Caco-2 (cell line): ENCODE measurements around the gene ATG101. TPM values are rescaled to one million over a fixed set of nuclear protein-coding genes. Genes with fewer than 3 reads are reported as not detected.

Experiments used
- BruUV-seq: library from RNA; stranded (reverse); fragments of 400-500 nt; replicated peaks from 2 replicates; lab custom pipeline; 2021; lab: Mats Ljungman, UMichigan
- CTCF ChIA-PET: fragments of 300-600 bp; sonication (Branson Sonifier 250); formaldehyde crosslinking; loops from one replicate; lab custom pipeline; 2022; ENCODE audit warnings: antibody characterized with exemption; lab: Charles Lee
- POLR2A ChIA-PET: fragments of 300-600 bp; sonication (Branson Sonifier 250); formaldehyde crosslinking; loops from one replicate; lab custom pipeline; 2022; ENCODE audit warnings: antibody characterized with exemption; lab: Charles Lee
- DNase-seq, 2 experiments: peaks; one replicate each; pipeline versions ENCODE4 v3.0.0 to v3.0.0-alpha.2; 2020 to 2022
- H3K27me3 ChIP-seq: replicated peaks from 2 replicates; pipeline ENCODE4 v1.6.0; 2011; ENCODE audit warnings: low read length; ENCODE audit not compliant: control insufficient read depth, insufficient read depth
- H3K36me3 ChIP-seq: 2 replicates; pipeline ENCODE4 v1.5.1; 2011; ENCODE audit warnings: low read length; ENCODE audit not compliant: control insufficient read depth, insufficient read depth
- H3K4me1 ChIP-seq: fragments of 250-450 bp; sonication (Bioruptor Pico); 2 replicates; pipeline ENCODE4 v1.5.1; 2020; ENCODE audit warnings: mild to moderate bottlenecking
- H3K4me3 ChIP-seq: 2 replicates; pipeline ENCODE4 v1.5.1; 2011; ENCODE audit warnings: low read depth, mild to moderate bottlenecking, control low read depth, low read length
- H3K9me3 ChIP-seq: fragments of 250-450 bp; sonication (Bioruptor Pico); 2 replicates; pipeline ENCODE4 v1.5.1; 2020; ENCODE audit warnings: mild to moderate bottlenecking, moderate library complexity
- H3K27ac Mint-ChIP-seq: one replicate; pipeline ENCODE4 v1.8.0; 2022; ENCODE audit warnings: mixed read lengths; ENCODE audit not compliant: unreplicated experiment
- H3K27me3 Mint-ChIP-seq: one replicate; pipeline ENCODE4 v1.8.0; 2022; ENCODE audit warnings: mixed read lengths; ENCODE audit not compliant: insufficient read depth, unreplicated experiment
- H3K36me3 Mint-ChIP-seq: one replicate; pipeline ENCODE4 v1.8.0; 2022; ENCODE audit warnings: mild to moderate bottlenecking, mixed read lengths; ENCODE audit not compliant: insufficient read depth, unreplicated experiment
- H3K4me1 Mint-ChIP-seq: one replicate; pipeline ENCODE4 v1.8.0; 2022; ENCODE audit warnings: low read depth, mixed read lengths; ENCODE audit not compliant: unreplicated experiment
- H3K4me3 Mint-ChIP-seq: one replicate; pipeline ENCODE4 v1.8.0; 2022; ENCODE audit warnings: mild to moderate bottlenecking, moderate library complexity, mixed read lengths; ENCODE audit not compliant: unreplicated experiment
- H3K9me3 Mint-ChIP-seq: one replicate; pipeline ENCODE4 v1.8.0; 2022; ENCODE audit warnings: mixed read lengths; ENCODE audit not compliant: unreplicated experiment
- CTCF ChIP-seq, 2 experiments: fragments of 200-600 bp in 1 of 2; IDR thresholded peaks; 1 replicate in 1 of 2; 2 replicates in 1 of 2; pipeline versions ENCODE4 v1.5.1 to v1.8.0; 2011 to 2022; ENCODE audit warnings: antibody characterized with exemption in 1 of 2, control low read depth in 1 of 2, inconsistent platforms in 1 of 2, low read depth in 1 of 2, low read length in 1 of 2, mild to moderate bottlenecking in 1 of 2, moderate library complexity in 1 of 2; ENCODE audit not compliant: insufficient read depth in 1 of 2, severe bottlenecking in 1 of 2, unreplicated experiment in 1 of 2
- intact Hi-C: fragments of 100-400 bp; cut with micrococcal nuclease; formaldehyde crosslinking; loops from one replicate; pipeline ENCODE4 v1.10.0; 2022; ENCODE audit not compliant: unreplicated experiment
- total RNA-seq: library from RNA; stranded (reverse); gene quantifications from 2 replicates; pipeline ENCODE4 v1.2.3, GENCODE V29; 2022

Gene ATG101
- total RNA-seq, 1 experiment from 2014 or later = 78.0 TPM

DNA sequence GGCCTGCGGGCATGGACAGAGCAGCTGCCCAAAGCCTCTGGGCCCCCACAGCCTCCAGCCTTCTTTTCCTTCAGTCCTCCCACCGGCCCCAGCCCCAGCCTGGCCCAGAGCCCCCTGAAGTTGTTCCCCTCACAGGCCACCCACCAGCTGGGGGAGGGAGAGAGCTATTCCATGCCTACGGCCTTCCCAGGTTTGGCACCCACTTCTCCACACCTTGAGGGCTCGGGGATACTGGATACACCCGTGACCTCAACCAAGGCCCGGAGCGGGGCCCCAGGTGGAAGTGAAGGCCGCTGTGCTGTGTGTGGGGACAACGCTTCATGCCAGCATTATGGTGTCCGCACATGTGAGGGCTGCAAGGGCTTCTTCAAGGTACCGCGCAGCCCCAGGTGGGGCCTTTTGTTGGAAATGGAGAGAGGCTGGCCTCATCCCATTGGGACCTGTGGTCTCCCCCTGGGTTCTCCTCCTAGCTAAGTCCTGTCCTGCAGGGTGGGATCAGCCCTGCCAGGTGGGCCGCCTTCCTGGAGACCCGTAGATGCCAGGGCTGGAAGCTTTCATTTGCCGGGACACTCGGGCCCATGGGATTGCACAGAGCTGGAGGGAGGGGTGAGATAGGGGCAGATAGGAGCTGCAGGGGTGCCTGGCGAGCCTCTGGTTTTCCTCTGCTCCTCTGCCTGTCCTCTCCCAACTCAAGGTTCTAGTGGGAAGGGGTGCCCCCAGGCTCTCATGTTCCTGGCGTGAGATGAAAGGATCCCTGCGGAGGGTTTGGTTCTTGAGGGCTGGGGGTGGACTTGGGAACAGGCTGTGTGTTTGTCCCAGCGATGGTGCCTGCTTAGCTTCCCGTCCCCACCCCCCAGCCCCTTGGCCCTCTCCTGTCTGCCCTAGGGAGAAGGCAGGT is 14.7 kb upstream of the ATG101 start:
- no peak overlapping the region for H3K4me3 Mint-ChIP-seq
- Histone ChIP-seq H3K4me3 (no peak overlapping the region), H3K9me3 (no peaks in the 10 kb centered on the region), H3K27me3 (no peaks in the 10 kb centered on the region), H3K4me1 (peaks cover 12% of the 10 kb centered on the region), H3K36me3 (0 out of 2 replicates have a peak, but pooled peaks cover 2% of the 10 kb centered on the region)
- POLR2A ChIA-PET = interaction anchor here (0.5 to 0.6 kb wide), 3 partner anchors 13 to 22 kb away, joined by 3 to 6 read pairs (median 5); no protein-coding TSS in a partner anchor
- BruUV-seq = no TSS peak
- no peaks in the 10 kb centered on the region for H3K27me3 Mint-ChIP-seq
- CTCF ChIA-PET = interaction anchor here (0.6 to 1.7 kb wide), 3 partner anchors 30 to 71 kb away, joined by 4 to 8 read pairs (median 7); no protein-coding TSS in a partner anchor
- no peak for DNase-seq
- peaks cover 32% of the 10 kb centered on the region for H3K36me3 Mint-ChIP-seq
- H3K4me1 Mint-ChIP-seq = peaks cover 9% of the 10 kb centered on the region
- no peak for TF ChIP-seq CTCF (IDR thresholded peaks at IDR 0.05; ENCODE audit: insufficient read depth in 1 of 2, low read depth in 1 of 2, low read length in 1 of 2, severe bottlenecking in 1 of 2, unreplicated experiment in 1 of 2)
- no peak overlapping the region for H3K27ac Mint-ChIP-seq
- intact Hi-C loops = loop anchor here (5.0 kb wide), 1 partner anchor 872 kb away; no protein-coding TSS in a partner anchor
- no peaks in the 10 kb centered on the region for H3K9me3 Mint-ChIP-seq

GRCh38 chr12:52055731-52056711 is 13.8 kb upstream of the ATG101 start:
- H3K9me3 Mint-ChIP-seq = no peaks in the 10 kb centered on the region
- peaks cover 7% of the 10 kb centered on the region for H3K4me1 Mint-ChIP-seq
- ChIA-PET CTCF (interaction anchor here (0.6 to 1.1 kb wide), 4 partner anchors 12 to 70 kb away, joined by 3 to 8 read pairs (median 6); no protein-coding TSS in a partner anchor), POLR2A (interaction anchor here (0.6 kb wide), 1 partner anchor 18 kb away, joined by 3 read pairs; no protein-coding TSS in a partner anchor)
- Histone ChIP-seq H3K4me1 (peaks cover 6% of the 10 kb centered on the region; the same call in 1 of the 2 replicates), H3K9me3 (no peaks in the 10 kb centered on the region), H3K36me3 (0 out of 2 replicates have a peak, but pooled peaks cover 2% of the 10 kb centered on the region), H3K4me3 (no peak overlapping the region), H3K27me3 (no peaks in the 10 kb centered on the region)
- H3K27me3 Mint-ChIP-seq = no peaks in the 10 kb centered on the region
- peak overlapping the region; percentile 36 for H3K27ac Mint-ChIP-seq
- no peak overlapping the region for H3K4me3 Mint-ChIP-seq
- peaks cover 23% of the 10 kb centered on the region for H3K36me3 Mint-ChIP-seq
- DNase-seq = no peak
- no TSS peak for BruUV-seq
- TF ChIP-seq CTCF (IDR thresholded peaks at IDR 0.05; ENCODE audit: insufficient read depth in 1 of 2, low read depth in 1 of 2, low read length in 1 of 2, severe bottlenecking in 1 of 2, unreplicated experiment in 1 of 2) = no peak
- intact Hi-C loops = no loop called here
